Ascending aorta (tissue), 2 donors: ENCODE results near the gene GNG8. TPM values are rescaled to one million over a fixed set of nuclear protein-coding genes. Genes with fewer than 3 reads are reported as not detected.
A peak's percentile ranks its signal among the peaks of the same experiment; 100 is the strongest.
"Not testable (repeated sequence)": the region's sequence is repeated elsewhere in the genome, so short reads cannot be mapped to it uniquely, and the experiment has no call there.

Source experiments
- DNase-seq, 2 donors: peaks; one replicate each; pipeline ENCODE4 v3.0.0-alpha.2; 2019; ENCODE audit warnings: low spot score in 2 of 2
- H3K27ac ChIP-seq, 2 donors: fragments of 200-600 bp; sonication (generic); one replicate each; pipeline ENCODE4 v1.5.1; 2016 to 2017; ENCODE audit warnings: mild to moderate bottlenecking in 1 of 2
- H3K27me3 ChIP-seq: fragments of 200-600 bp; sonication (generic); one replicate; pipeline ENCODE4 v1.5.1; 2017
- H3K36me3 ChIP-seq, 2 donors: fragments of 200-600 bp; sonication (generic); one replicate each; pipeline ENCODE4 v1.5.1; 2016
- H3K4me1 ChIP-seq, 2 donors: fragments of 200-600 bp; sonication (generic); one replicate each; pipeline ENCODE4 v1.5.1; 2016 to 2017; ENCODE audit warnings: mild to moderate bottlenecking in 1 of 2
- H3K4me3 ChIP-seq, 2 donors: fragments of 200-600 bp; sonication (generic); one replicate each; pipeline ENCODE4 v1.5.1; 2016 to 2017; ENCODE audit warnings: mild to moderate bottlenecking in 1 of 2
- H3K9me3 ChIP-seq, 2 donors: fragments of 200-600 bp; sonication (generic); one replicate each; pipeline ENCODE4 v1.5.1; 2016
- CTCF ChIP-seq, 3 experiments: fragments of 200-600 bp in 2 of 3; fragments of 450-650 bp in 1 of 3; sonication (generic) in 2 of 3; IDR thresholded peaks; one replicate each; pipeline ENCODE4 v1.5.1; 2016 to 2019; ENCODE audit warnings: antibody characterized with exemption in 3 of 3, mild to moderate bottlenecking in 1 of 3, moderate library complexity in 1 of 3
- intact Hi-C: fragments of 100-400 bp; cut with DNase I; formaldehyde crosslinking; loops from one replicate; pipeline ENCODE4 v1.15.1; 2023
- total RNA-seq: library from RNA; depleted of rRNA; stranded (reverse); fragments of >200 nt; gene quantifications from one replicate; pipeline ENCODE4 v1.1.0, GENCODE V29; 2016

GNG8 gene
- total RNA-seq, 1 donor from 2014 or later: not detected

- no peak for DNase-seq
- intact Hi-C loops: no loop called here
Observed at GRCh38 chr19:46631481-46631880, 4.5 kb downstream of the GNG8 start.

GRCh38 chr19:46630586-46631205 lies 5.3 kb downstream of the GNG8 start:
- Histone ChIP-seq H3K27me3 (no peaks in the 10 kb centered on the region), H3K9me3 (no peaks in the 10 kb centered on the region), H3K27ac (peak overlapping the region; percentile 54 to 81), H3K4me3 (no peak overlapping the region), H3K4me1 (peaks cover 21 to 38% of the 10 kb centered on the region in 2 donors), H3K36me3 (no peaks in the 10 kb centered on the region)
- intact Hi-C loops: no loop called here
- TF ChIP-seq CTCF (IDR thresholded peaks at IDR 0.05): no peak
- no peak for DNase-seq

More at GRCh38 chr19:46631481-46631880, 4.5 kb downstream of the GNG8 start:
- H3K27ac ChIP-seq: peak overlapping the region; percentile 54 to 81
- H3K4me1 ChIP-seq: peaks cover 13 to 31% of the 10 kb centered on the region in 2 donors
- no peaks in the 10 kb centered on the region for H3K9me3 ChIP-seq
- no peak for TF ChIP-seq CTCF (IDR thresholded peaks at IDR 0.05)
- H3K36me3 ChIP-seq: no peaks in the 10 kb centered on the region
- no peaks in the 10 kb centered on the region for H3K27me3 ChIP-seq
- H3K4me3 ChIP-seq: no peak overlapping the region

- peaks cover 19 to 37% of the 10 kb centered on the region in 2 donors for H3K4me1 ChIP-seq
- intact Hi-C loops: loop anchor here (10.0 kb wide), 1 partner anchor 615 kb away; no protein-coding TSS in a partner anchor
- H3K4me3 ChIP-seq: no peak overlapping the region
- H3K27me3 ChIP-seq: no peaks in the 10 kb centered on the region
- H3K27ac ChIP-seq: peak overlapping the region; percentile 80 to 81
- TF ChIP-seq CTCF (IDR thresholded peaks at IDR 0.05): no peak
- no peaks in the 10 kb centered on the region for H3K9me3 ChIP-seq
- no peaks in the 10 kb centered on the region for H3K36me3 ChIP-seq
- peak in 1 of 2 donors; percentile 83 for DNase-seq
Observed at GRCh38 chr19:46629546-46630025, 6.4 kb downstream of the GNG8 start.

- Histone ChIP-seq H3K27ac (peak overlapping the region; percentile 80 to 81), H3K4me1 (peaks cover 17 to 35% of the 10 kb centered on the region in 2 donors)
- DNase-seq, H3K4me3 ChIP-seq, H3K27me3 ChIP-seq, H3K36me3 ChIP-seq, H3K9me3 ChIP-seq: not testable (repeated sequence)
- intact Hi-C loops: loop anchor here (10.0 kb wide), 1 partner anchor 616 kb away; no protein-coding TSS in a partner anchor
Observed at GRCh38 chr19:46628970-46629369, 7.0 kb downstream of the GNG8 start.

- no peak for DNase-seq
- TF ChIP-seq CTCF (IDR thresholded peaks at IDR 0.05): no peak
- Histone ChIP-seq H3K4me3 (no peak overlapping the region), H3K36me3 (peaks cover 0 to 8% of the 10 kb centered on the region in 2 donors), H3K27me3 (no peaks in the 10 kb centered on the region), H3K27ac (peak overlapping the region; percentile 97 to 98), H3K9me3 (no peaks in the 10 kb centered on the region), H3K4me1 (peaks cover 22 to 40% of the 10 kb centered on the region in 2 donors)
- intact Hi-C loops: loop anchor here (10.0 kb wide), 1 partner anchor 618 kb away; no protein-coding TSS in a partner anchor
Observed at GRCh38 chr19:46626446-46626845, 9.6 kb downstream of the GNG8 start.

GRCh38 chr19:46625731-46626130 lies 10.3 kb downstream of the GNG8 start:
- peaks cover 22 to 43% of the 10 kb centered on the region in 2 donors for H3K4me1 ChIP-seq
- TF ChIP-seq CTCF (IDR thresholded peaks at IDR 0.05): no peak
- H3K9me3 ChIP-seq: no peaks in the 10 kb centered on the region
- DNase-seq: no peak
- H3K4me3 ChIP-seq: peak overlapping the region; percentile 10 to 24
- H3K36me3 ChIP-seq: peaks cover 0 to 8% of the 10 kb centered on the region in 2 donors
- peak overlapping the region; percentile 97 to 98 for H3K27ac ChIP-seq
- H3K27me3 ChIP-seq: no peaks in the 10 kb centered on the region
- intact Hi-C loops: loop anchor here (2.0 to 10.0 kb wide), 2 partner anchors 25 to 619 kb away; partner anchors contain the start of gene CALM3
